K562 (cell line): ENCODE data around the gene GPR15LG. TPM values are rescaled to one million over a fixed set of nuclear protein-coding genes. Genes with fewer than 3 reads are reported as not detected.

Experiments used
- CBFB ChIP-seq: sonication (generic); formaldehyde crosslinking; IDR thresholded peaks from 2 replicates; pipeline ENCODE4 v1.4.0; 2020; ENCODE audit warnings: mild to moderate bottlenecking, missing genetic modification reagents
- CBX8 ChIP-seq: fragments of 200-600 bp; sonication (generic); IDR thresholded peaks from 2 replicates; pipeline ENCODE4 v1.6.1; 2012; ENCODE audit warnings: borderline replicate concordance, mixed run types, low read depth, mild to moderate bottlenecking, moderate library complexity, mixed read lengths, low read length, control low read depth, inconsistent platforms; ENCODE audit not compliant: poor library complexity, severe bottlenecking; ENCODE audit errors: extremely low read depth
- NR4A1 ChIP-seq, 2 experiments: fragments of 250-450 bp in 1 of 2; fragments of 450-650 bp in 1 of 2; sonication (Bioruptor Pico) in 1 of 2; IDR thresholded peaks; 2 replicates each; pipeline versions ENCODE4 v1.4.0 to v1.6.1; 2016 to 2020; ENCODE audit warnings: mild to moderate bottlenecking in 2 of 2, missing compliant biosample characterization in 1 of 2, missing genetic modification characterization in 1 of 2, moderate library complexity in 1 of 2
- PML ChIP-seq: IDR thresholded peaks from 2 replicates; pipeline ENCODE4 v1.6.1; 2012; ENCODE audit warnings: low read length, inconsistent platforms
- POLR2B ChIP-seq: fragments of 450-650 bp; IDR thresholded peaks from 2 replicates; pipeline ENCODE4 v1.6.1; 2018; ENCODE audit warnings: low read depth; ENCODE audit not compliant: partially characterized antibody
- ZBTB8A ChIP-seq: fragments of 450-650 bp; IDR thresholded peaks from 2 replicates; pipeline ENCODE4 v1.6.1; 2018; ENCODE audit warnings: mild to moderate bottlenecking, moderate library complexity; ENCODE audit not compliant: partially characterized antibody
- polyA plus RNA-seq, 8 experiments: library from polyadenylated mRNA; depleted of rRNA in 4 of 8; stranded (reverse) in 5 of 8; unstranded in 3 of 8; fragments of >200 nt; fragmentation: Nextera tagmentation in 2 of 8; fragmentation: Illumina TruSeq in 1 of 8; extraction: Ambion mirVana in 2 of 8; extraction: Trizol in 1 of 8; gene quantifications; 2 replicates each; pipeline versions ENCODE4 v1.2.1 to v1.2.3, GENCODE V29; 2011 to 2014; ENCODE audit warnings: inconsistent platforms in 1 of 8, missing spikeins in 1 of 8
- total RNA-seq, 7 experiments: library from RNA; depleted of rRNA in 6 of 7; stranded (reverse); fragments of >200 nt in 6 of 7; fragmentation: Illumina TruSeq in 2 of 7; extraction: Trizol in 2 of 7; gene quantifications; 2 replicates each; pipeline versions ENCODE4 v1.2.1 to v1.2.3, GENCODE V29; 2011 to 2021; ENCODE audit warnings: low replicate concordance in 1 of 7
- TF ChIP-seq, protein P1 (sequence below), 2 experiments: IDR thresholded peaks in 1 of 2; conservative IDR thresholded peaks in 1 of 2; 2 replicates each; pipeline ENCODE4 v1.6.1; 2016; ENCODE audit warnings: low read depth in 2 of 2, mild to moderate bottlenecking in 1 of 2, missing compliant biosample characterization in 1 of 2, missing genetic modification characterization in 1 of 2, moderate library complexity in 1 of 2
- TF ChIP-seq, protein P2 (sequence below): fragments of 250-450 bp; sonication (Bioruptor Pico); IDR thresholded peaks from 2 replicates; pipeline ENCODE4 v1.9.0; 2021; ENCODE audit warnings: mild to moderate bottlenecking, inconsistent platforms

GPR15LG gene
- total and polyA plus RNA-seq, 9 of the 15 experiments (the other 6 are each of a cell fraction or from before 2014, with no cell fraction given), result 0.51 TPM; not detected in 8

- TF ChIP-seq NR4A1 (CRISPR knock-in tag; IDR thresholded peaks at IDR 0.05), result no peak
- no peak for TF ChIP-seq NR4A1 (tag; IDR thresholded peaks at IDR 0.05)
- TF ChIP-seq, protein P1, sequence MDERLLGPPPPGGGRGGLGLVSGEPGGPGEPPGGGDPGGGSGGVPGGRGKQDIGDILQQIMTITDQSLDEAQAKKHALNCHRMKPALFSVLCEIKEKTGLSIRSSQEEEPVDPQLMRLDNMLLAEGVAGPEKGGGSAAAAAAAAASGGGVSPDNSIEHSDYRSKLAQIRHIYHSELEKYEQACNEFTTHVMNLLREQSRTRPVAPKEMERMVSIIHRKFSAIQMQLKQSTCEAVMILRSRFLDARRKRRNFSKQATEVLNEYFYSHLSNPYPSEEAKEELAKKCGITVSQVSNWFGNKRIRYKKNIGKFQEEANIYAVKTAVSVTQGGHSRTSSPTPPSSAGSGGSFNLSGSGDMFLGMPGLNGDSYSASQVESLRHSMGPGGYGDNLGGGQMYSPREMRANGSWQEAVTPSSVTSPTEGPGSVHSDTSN (CRISPR knock-in tag; IDR thresholded peaks at IDR 0.05; ENCODE audit: low read depth), result no peak
- TF ChIP-seq, protein P1 (tag; conservative IDR thresholded peaks at IDR 0.05; ENCODE audit: low read depth), result no peak
- no peak for TF ChIP-seq ZBTB8A
- TF ChIP-seq, protein P2, sequence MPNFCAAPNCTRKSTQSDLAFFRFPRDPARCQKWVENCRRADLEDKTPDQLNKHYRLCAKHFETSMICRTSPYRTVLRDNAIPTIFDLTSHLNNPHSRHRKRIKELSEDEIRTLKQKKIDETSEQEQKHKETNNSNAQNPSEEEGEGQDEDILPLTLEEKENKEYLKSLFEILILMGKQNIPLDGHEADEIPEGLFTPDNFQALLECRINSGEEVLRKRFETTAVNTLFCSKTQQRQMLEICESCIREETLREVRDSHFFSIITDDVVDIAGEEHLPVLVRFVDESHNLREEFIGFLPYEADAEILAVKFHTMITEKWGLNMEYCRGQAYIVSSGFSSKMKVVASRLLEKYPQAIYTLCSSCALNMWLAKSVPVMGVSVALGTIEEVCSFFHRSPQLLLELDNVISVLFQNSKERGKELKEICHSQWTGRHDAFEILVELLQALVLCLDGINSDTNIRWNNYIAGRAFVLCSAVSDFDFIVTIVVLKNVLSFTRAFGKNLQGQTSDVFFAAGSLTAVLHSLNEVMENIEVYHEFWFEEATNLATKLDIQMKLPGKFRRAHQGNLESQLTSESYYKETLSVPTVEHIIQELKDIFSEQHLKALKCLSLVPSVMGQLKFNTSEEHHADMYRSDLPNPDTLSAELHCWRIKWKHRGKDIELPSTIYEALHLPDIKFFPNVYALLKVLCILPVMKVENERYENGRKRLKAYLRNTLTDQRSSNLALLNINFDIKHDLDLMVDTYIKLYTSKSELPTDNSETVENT (CRISPR knock-in tag), result no peak
- TF ChIP-seq CBX8, result no peak
- TF ChIP-seq POLR2B, result no peak
- no peak for TF ChIP-seq CBFB (CRISPR knock-in tag)
- no peak for TF ChIP-seq PML
These were observed 39.5 kb downstream of the GPR15LG start (continued) for GRCh38 chr10:84213076-84213475.
